HG03139 (cell line): Measurements from ENCODE around the gene PIWIL1.

Source experiments
- ATAC-seq: cut with Tn5 transposase; IDR thresholded peaks from one replicate; pipeline ENCODE4 v1.9.1; 2021; ENCODE audit not compliant: unreplicated experiment

The PIWIL1 gene

DNA sequence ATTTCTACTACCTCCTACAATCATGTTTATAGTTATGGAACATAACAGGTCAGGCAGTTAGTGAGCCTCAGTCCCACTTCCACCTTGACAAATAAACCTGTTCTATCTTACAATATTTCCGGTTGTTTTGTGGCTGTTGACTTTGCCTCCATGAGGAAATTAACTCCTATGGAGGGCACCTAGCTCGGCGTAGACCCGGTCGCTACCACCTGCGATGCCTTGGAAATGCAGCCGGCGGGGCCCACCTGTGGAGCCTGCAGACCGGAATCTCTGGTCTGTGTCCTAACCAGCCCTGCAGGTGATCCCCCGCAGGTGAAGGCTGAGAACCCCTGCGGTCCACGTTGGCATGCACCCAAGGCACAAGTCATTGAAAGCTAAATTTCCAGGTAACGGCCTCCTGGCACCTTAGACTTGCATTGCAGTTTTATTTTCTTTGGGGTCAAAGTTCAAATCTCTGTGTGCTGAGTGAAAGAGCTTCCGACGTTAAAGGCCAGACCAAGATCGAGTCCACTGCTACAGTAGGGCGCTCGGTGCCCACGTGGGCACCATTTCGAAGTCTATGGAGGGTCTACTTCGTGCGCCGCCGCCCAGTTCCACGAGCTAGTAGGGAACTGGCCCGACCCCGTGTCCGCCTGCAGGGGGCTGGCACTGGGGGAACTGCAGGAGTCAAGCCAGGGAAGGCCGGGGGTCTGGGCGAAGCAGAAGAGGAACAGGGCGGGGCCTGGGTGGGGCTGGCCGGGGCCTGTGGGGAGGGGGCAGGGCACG is 782 bp upstream of the PIWIL1 start:
- ATAC-seq, result no peak

DNA sequence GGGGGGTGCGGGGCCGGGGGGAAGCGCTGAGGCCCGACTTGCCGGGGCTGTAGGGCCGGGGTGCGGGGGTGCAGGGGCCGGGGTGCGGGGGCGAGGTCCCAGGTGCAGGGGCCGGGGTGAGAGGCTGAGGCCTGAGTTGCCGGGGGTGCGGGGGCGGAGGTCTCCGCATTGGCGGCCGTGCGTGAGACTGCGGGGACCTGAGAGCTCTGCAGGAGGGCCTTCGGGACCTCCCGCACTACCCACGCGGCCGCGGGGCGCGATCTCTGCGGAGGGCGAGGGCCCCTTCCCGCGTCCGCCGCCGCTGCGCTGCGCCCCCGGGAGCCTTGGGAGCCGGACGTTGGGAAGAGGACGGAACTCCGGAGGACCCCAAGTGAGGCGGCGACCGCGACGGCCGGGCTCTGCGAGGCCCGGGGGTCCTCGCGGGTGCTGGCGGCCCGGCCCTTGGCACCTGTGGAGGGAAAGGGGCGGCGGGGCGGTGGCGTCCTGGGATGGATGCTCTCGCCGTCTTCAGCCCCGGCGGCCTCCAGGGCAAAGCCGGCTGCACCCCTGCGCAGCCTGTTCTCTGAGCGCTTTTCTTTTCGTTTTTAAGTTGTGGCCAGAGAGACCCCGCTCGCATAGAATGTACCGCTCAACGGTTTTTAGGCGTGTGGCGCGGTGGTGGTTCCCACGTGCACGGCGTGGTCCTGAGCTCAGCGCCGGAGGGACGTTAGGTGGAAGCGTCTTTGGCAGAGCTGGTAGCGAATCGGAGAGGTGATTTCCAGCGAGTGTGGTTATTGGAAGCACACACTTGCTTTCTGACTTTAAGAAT is 1.3 kb downstream of the PIWIL1 start:
- no peak for ATAC-seq

- ATAC-seq, result no peak
These were observed 2.3 kb downstream of the PIWIL1 start for GRCh38 chr12:130339951-130340350.

DNA sequence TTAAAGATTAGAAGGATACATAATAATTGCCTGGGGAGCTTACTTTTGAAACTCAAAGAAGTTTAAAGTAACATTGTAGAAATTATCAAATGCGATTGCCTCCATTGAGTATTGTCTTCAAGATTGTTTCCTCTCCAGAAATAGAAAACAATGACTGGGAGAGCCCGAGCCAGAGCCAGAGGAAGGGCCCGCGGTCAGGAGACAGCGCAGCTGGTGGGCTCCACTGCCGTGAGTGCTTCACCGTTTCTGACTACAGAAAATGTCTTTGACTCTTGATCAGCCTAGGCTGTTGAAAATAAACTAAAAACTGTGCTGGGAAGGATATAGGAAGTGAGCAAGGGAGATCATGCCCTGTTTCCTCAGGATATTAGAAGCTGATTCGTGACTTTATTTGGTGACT is 4.8 kb downstream of the PIWIL1 start:
- no peak for ATAC-seq

DNA sequence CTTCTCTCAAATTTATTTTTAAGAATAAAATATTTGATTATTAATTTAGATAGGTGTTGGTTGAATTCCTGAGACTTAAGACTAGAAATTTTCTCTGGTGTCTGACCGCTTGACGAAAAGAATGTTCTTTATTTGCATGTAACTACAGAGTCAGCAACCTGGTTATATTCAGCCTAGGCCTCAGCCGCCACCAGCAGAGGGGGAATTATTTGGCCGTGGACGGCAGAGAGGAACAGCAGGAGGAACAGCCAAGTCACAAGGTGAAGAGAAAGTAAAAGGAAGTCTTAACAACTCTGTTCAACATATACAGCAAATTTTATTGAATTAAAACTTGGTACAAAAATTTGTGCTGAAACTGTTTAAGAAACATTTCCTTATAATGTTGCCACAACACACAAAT is 5.2 kb downstream of the PIWIL1 start:
- no peak for ATAC-seq

GRCh38 chr12:130344529-130344928 is 6.8 kb downstream of the PIWIL1 start:
- ATAC-seq, result no peak

GRCh38 chr12:130345292-130345691 is 7.6 kb downstream of the PIWIL1 start:
- ATAC-seq, result no peak

- ATAC-seq, result no peak
These were observed 9.9 kb downstream of the PIWIL1 start for GRCh38 chr12:130347588-130347987.

DNA sequence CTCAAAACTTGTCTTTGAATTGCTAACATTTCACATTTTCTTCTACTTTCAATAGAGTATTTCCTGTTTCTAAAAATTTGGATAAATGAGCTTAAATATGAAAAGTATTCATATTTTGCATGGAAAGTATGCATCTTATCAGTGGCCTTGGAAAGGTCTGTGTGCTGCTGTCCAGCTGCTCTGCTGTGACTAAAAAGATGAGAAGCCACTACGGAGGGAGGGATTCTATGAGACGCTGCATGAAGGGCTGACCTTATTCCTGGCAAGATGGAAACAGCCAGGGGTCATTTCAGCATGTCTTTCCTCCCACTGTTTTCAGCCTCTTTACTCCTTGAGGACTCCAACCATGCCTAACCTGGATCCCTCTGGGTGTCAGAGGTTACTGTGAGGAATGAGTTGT is 13.0 kb downstream of the PIWIL1 start:
- ATAC-seq, result no peak

DNA sequence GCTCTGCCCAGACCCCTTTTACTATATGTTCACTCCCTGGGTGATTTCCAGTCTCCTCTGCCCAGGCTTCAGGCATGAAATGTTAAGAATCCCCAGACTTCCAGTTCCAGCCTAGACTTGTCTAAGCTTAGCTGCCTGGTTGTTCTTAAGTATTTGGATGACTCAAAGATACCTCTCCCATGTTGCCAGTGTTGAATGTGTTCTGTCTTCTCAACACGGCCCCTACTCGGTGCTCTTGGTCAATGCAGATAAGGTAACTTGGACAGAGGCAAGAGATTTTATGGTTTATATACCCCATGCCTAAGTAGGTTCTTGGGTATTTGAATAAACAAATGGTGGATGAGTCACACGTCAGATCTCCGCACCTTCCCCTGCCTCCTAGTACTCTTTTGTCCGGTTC is 13.6 kb downstream of the PIWIL1 start:
- no peak for ATAC-seq

GRCh38 chr12:130353081-130353480 is 15.4 kb downstream of the PIWIL1 start:
- ATAC-seq, result no peak

DNA sequence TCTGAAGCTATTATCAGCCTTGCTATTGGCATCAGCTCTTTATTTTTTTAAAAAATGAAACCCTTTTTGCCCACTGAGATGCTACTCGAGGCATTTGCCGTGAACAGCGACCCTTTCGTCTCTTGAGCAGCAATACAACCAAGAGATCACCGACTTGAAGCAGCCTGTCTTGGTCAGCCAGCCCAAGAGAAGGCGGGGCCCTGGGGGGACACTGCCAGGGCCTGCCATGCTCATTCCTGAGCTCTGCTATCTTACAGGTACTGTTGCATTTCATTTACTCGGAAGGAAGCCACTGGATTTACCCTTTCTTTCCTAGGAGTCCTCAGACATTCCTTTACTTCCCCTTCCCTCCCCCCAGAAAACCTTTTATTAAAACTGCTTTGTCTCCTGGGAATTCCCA is 16.7 kb downstream of the PIWIL1 start:
- ATAC-seq, result no peak

DNA sequence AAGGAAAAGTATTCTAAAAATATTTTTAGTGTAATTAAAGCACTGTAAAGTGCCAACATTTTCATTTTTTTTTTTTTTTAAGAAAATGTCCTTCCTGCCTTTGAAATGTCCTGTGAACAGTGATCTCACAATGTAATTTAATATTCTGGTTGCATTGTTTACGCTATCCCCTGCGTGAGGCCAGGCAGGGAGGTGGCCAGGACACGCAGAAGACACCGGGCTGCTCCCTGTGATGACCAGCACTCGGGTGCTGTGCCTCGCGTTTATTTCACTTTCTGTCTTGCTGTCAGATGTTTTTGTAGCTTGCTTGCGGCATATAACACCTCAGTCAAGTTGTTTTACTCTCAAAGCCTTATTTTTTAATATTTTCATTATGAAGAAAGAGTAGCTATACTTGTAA is 18.5 kb downstream of the PIWIL1 start:
- ATAC-seq, result no peak

GRCh38 chr12:130357241-130357640 is 19.6 kb downstream of the PIWIL1 start:
- no peak for ATAC-seq

DNA sequence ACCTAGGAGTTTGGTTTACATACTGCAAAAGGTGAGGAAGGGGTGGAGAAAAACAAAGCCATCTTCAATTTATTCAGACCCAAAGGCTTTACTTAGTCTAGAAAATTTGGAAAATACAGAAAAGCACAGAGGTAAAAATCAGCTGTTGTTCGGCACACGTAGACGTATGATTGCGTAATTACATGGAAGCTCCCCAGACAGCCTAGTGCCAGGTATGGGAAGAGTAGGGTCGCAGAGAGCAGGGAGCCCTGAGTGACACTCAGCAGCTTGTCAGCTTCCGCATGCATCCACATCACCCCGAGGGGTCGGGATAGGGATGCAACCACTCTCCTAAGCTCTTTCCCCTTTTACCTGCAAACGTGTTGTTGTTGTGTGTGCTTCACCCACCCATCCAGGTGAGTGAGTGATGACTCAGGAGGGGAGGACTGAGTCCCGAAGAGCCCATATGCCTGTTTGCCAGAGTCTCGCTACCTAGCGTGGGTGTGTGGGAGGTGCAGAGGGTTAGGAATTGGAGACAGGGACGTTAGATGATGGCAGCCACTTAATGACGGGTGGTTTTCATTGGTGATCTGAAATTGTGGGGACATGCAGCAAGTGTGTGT is 20.1 kb downstream of the PIWIL1 start:
- no peak for ATAC-seq

DNA sequence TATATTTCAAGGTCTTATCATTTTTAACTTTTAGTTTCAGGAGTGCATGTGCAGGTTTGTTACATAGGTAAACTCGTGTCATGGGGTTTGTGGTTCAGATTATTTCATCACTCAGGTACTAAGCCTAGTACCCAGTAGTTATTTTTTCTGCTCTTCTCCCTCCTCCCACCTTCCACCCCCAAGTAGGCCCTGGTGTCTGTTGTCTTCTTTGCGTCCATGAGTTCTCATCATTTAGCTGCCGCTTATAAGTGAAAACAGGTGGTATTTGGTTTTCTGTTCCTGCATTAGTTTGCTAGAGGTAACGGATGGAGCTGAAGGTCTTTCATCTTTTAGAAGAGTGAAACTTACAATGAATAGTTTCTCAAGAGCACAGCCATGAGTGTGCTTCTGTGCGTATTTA is 24.4 kb downstream of the PIWIL1 start:
- ATAC-seq, result no peak

DNA sequence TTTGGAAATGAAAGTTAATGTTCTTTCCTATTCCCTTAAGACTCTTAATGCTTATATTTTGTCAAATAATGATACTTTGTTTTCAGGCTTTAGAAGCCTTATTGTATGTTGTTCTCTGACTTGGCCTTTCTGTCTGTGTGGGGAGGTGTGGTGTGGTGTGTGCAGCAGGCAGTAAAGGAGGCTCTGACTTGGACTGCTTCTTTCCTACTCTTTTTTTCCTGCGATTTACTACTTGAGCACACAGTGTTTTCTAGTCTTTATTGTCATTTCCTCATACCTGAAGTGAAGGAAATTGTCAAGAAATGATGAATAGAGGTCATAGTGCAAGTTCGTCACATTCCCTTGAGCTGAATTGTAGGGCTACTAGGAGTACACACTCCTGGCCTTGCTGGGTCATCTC is 26.9 kb downstream of the PIWIL1 start:
- ATAC-seq, result no peak

DNA sequence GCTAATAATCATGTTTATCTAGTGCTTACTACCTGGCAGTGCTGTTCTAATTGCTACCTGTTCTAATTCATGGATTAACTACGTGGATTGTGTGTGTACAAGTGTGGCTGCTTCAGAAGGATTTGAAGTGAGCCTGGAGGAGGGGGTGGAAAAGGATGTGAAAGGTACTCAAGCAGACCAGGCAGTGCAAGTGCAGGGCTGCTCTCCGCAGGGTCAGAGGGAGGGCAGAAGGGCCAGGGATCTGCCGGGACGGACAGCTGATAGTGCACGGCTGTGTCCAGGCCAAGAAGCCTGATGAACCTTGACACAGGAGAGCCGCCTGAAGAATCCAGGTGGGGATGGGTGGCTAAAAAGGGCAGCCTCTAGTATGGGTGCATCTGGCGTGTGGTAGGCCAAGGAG is 28.5 kb downstream of the PIWIL1 start:
- ATAC-seq, result no peak

GRCh38 chr12:130367003-130367402 is 29.3 kb downstream of the PIWIL1 start:
- ATAC-seq, result no peak

DNA sequence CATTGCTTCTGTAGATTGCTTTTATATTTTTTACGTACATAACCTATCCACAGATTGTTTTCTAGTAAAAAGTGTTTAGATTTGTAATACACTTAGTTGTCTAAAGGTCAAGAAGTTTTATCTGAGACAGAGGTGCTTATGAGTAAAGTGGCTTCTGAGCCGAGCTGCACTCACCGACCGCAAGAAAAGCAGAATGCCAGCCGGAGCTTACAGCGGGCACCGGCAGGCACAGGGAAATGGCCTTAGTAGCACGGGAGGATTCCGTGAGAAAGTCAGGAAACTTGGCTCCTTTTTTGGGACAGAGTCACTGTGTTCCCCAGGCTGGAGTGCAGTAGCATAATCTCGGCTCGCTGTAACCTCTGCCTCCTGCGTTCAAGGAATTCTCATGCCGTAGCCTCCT is 29.8 kb downstream of the PIWIL1 start:
- ATAC-seq, result no peak

DNA sequence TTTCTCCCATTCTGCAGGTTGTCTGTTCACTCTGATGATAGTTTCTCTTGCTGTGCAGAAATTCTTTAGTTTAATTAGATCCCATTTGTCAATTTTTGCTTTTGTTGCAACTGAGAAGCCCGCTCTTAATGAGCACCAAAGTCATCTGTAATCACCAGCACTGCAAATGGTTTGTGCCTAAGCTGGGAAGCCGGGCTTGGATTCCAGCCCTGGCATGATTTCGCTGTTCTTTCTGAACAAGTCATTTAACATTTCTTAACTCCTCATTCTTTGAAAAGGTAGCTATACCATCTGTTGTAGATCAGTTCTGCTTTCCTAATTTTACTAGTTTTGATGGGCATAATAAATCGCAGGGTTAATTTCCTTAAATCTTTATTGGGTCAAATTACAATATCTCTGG is 32.1 kb downstream of the PIWIL1 start:
- ATAC-seq, result no peak

GRCh38 chr12:130371296-130371695 is 33.6 kb downstream of the PIWIL1 start:
- ATAC-seq, result no peak
